HS-5 (cell line): Measurements from ENCODE around the gene CRLF3.
A peak's percentile ranks its signal among the peaks of the same experiment; 100 is the strongest.
"Not testable (repeated sequence)": the region's sequence is repeated elsewhere in the genome, so short reads cannot be mapped to it uniquely, and the experiment has no call there.

Source experiments
- DNase-seq: peaks from one replicate; pipeline ENCODE4 v3.0.0-alpha.2; 2012; ENCODE audit warnings: low read depth

The CRLF3 gene

GRCh38 chr17:30824356-30825145 is at the start of gene CRLF3:
Gene CRLF3, minus strand, starts transcription at chr17:30824692. Its CDS starts 41 bp downstream, at chr17:30824651.
- DNase-seq = peak; percentile 45

- no peak for DNase-seq
Measured at GRCh38 chr17:30869005-30869404, 44.5 kb upstream of the CRLF3 start.

- no peak for DNase-seq
Measured at GRCh38 chr17:30864636-30865035, 40.1 kb upstream of the CRLF3 start.

- no peak for DNase-seq
Measured at GRCh38 chr17:30858556-30859250, 34.2 kb upstream of the CRLF3 start.

- DNase-seq = no peak
Measured at GRCh38 chr17:30854146-30854545, 29.7 kb upstream of the CRLF3 start.

GRCh38 chr17:30848021-30848420 is 23.5 kb upstream of the CRLF3 start:
- no peak for DNase-seq

GRCh38 chr17:30840771-30841170 is 16.3 kb upstream of the CRLF3 start:
- DNase-seq = no peak

GRCh38 chr17:30838202-30838807 is 13.8 kb upstream of the CRLF3 start:
- DNase-seq = no peak

GRCh38 chr17:30832438-30833124 is 8.1 kb upstream of the CRLF3 start:
- DNase-seq = no peak

- DNase-seq = peak; percentile 68
Measured at GRCh38 chr17:30831663-30832437, 7.4 kb upstream of the CRLF3 start, which contains the start of gene ATAD5. Gene ATAD5, plus strand, starts transcription at chr17:30831966. Its CDS starts 382 bp downstream, at chr17:30832348.

GRCh38 chr17:30831257-30831656 is 6.8 kb upstream of the CRLF3 start:
- no peak for DNase-seq

GRCh38 chr17:30829022-30829421 is 4.5 kb upstream of the CRLF3 start:
- DNase-seq = no peak

- no peak for DNase-seq
Measured at GRCh38 chr17:30827082-30827481, 2.6 kb upstream of the CRLF3 start.

GRCh38 chr17:30824002-30824355 is 513 bp downstream of the CRLF3 start:
- no peak for DNase-seq

- no peak for DNase-seq
Measured at GRCh38 chr17:30823421-30823820, 1.1 kb downstream of the CRLF3 start.

GRCh38 chr17:30822919-30823318 is 1.6 kb downstream of the CRLF3 start:
- DNase-seq = not testable (repeated sequence)

GRCh38 chr17:30821871-30822723 is 2.4 kb downstream of the CRLF3 start:
- no peak for DNase-seq

- DNase-seq = no peak
Measured at GRCh38 chr17:30819971-30820705, 4.4 kb downstream of the CRLF3 start.

- no peak for DNase-seq
Measured at GRCh38 chr17:30816165-30816564, 8.3 kb downstream of the CRLF3 start.

- DNase-seq = not testable (repeated sequence)
Measured at GRCh38 chr17:30814860-30815259, 9.6 kb downstream of the CRLF3 start.
